PFSK-1 (cell line): Measurements from ENCODE around the gene LCP2.

Source experiments
- FOXP2 ChIP-seq: optimal IDR thresholded peaks from 2 replicates; pipeline ENCODE3; 2011; ENCODE audit warnings: borderline replicate concordance, control low read depth, inconsistent platforms; ENCODE audit not compliant: insufficient read depth; ENCODE audit errors: extremely low read length, extremely low read depth
- POLR2AphosphoS5 ChIP-seq: IDR thresholded peaks from 2 replicates; pipeline ENCODE4 v1.6.1; 2012; ENCODE audit warnings: low read depth, mild to moderate bottlenecking, control low read depth, low read length, moderate library complexity
- SIN3A ChIP-seq: IDR thresholded peaks from 2 replicates; pipeline ENCODE4 v1.6.1; 2012; ENCODE audit warnings: mild to moderate bottlenecking, low read length, moderate library complexity, borderline replicate concordance; ENCODE audit not compliant: insufficient read depth
- TAF1 ChIP-seq: IDR thresholded peaks from 2 replicates; pipeline ENCODE4 v1.6.1; 2012; ENCODE audit warnings: low read length, control low read depth, borderline replicate concordance; ENCODE audit not compliant: insufficient read depth
- TF ChIP-seq, protein P1 (sequence below), 2 experiments: IDR thresholded peaks; 2 replicates each; pipeline versions ENCODE4 v1.6.1 to v1.8.0; 2011 to 2012; ENCODE audit warnings: low read depth in 2 of 2, low read length in 2 of 2, control low read depth in 1 of 2, inconsistent platforms in 1 of 2, mild to moderate bottlenecking in 1 of 2, moderate library complexity in 1 of 2; ENCODE audit not compliant: insufficient read depth in 1 of 2

Gene LCP2

DNA sequence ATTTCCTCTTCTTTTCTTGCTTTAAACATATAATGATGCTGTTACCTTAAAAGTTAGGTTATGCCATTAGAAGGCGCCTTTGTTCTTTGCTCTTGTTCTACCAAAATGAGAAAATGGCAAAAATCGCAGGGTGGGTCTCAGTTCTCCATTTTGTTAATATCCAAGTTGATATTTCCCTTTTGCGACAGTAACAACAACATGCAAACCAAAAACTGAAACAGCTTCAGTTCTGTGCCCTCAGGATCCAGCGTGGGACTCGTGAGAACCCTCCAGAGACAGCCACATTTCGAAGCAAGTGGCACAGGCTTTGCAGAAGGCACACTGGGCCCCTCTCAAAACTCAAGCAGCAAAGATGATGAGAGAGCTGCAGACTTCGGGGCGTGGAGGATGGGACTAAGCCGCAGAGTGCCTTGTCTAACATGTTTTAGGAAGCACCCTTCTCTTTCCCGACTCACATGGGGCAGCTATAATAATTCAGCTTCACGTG lies 33.0 kb upstream of the LCP2 start:
- TF ChIP-seq, protein P1, sequence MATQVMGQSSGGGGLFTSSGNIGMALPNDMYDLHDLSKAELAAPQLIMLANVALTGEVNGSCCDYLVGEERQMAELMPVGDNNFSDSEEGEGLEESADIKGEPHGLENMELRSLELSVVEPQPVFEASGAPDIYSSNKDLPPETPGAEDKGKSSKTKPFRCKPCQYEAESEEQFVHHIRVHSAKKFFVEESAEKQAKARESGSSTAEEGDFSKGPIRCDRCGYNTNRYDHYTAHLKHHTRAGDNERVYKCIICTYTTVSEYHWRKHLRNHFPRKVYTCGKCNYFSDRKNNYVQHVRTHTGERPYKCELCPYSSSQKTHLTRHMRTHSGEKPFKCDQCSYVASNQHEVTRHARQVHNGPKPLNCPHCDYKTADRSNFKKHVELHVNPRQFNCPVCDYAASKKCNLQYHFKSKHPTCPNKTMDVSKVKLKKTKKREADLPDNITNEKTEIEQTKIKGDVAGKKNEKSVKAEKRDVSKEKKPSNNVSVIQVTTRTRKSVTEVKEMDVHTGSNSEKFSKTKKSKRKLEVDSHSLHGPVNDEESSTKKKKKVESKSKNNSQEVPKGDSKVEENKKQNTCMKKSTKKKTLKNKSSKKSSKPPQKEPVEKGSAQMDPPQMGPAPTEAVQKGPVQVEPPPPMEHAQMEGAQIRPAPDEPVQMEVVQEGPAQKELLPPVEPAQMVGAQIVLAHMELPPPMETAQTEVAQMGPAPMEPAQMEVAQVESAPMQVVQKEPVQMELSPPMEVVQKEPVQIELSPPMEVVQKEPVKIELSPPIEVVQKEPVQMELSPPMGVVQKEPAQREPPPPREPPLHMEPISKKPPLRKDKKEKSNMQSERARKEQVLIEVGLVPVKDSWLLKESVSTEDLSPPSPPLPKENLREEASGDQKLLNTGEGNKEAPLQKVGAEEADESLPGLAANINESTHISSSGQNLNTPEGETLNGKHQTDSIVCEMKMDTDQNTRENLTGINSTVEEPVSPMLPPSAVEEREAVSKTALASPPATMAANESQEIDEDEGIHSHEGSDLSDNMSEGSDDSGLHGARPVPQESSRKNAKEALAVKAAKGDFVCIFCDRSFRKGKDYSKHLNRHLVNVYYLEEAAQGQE (IDR thresholded peaks at IDR 0.05; ENCODE audit: insufficient read depth in 1 of 2, low read depth in 2 of 2, low read length in 2 of 2), result no peak
- no peak for TF ChIP-seq SIN3A
- TF ChIP-seq FOXP2, result no peak
- TF ChIP-seq POLR2AphosphoS5, result no peak

DNA sequence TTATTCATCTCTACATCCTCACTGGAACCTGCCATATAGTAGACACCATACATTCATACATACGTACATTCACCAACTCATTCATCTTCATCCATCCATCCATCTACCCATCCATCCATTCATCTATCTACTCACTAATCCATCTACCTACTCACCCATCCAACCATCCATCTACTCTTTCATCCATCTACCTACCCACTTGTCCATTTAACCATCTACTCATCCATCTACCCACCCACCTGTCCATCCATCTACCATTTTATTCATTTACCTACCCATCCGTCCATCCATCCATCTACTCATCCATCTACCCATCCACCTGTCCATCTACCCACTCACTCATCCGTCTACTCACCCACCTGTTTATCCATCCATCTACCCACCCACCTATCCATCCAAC lies 31.9 kb upstream of the LCP2 start:
- TF ChIP-seq FOXP2 (no peak), TAF1 (no peak), POLR2AphosphoS5 (no peak), SIN3A (no peak)
- TF ChIP-seq, protein P1 (IDR thresholded peaks at IDR 0.05; ENCODE audit: insufficient read depth in 1 of 2, low read depth in 2 of 2, low read length in 2 of 2), result no peak

DNA sequence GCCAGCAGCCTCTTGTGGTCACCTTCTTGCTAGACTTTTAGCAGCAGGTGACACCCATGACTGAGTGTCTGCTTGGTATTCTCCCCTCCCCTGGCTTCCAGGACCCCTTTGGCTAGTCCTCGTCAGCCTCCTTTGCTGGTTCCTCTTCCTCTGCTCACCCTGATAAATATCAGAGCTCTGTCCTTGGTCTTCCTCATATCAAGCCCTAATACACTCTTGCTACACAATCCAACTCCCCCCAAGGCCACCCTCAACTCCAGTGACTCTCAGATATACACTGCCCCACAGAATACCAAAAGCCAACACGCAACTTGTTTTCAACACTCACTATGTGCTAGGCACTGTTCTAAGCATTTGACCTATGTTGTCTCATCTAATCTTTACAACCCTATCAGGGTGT lies 30.3 kb upstream of the LCP2 start:
- TF ChIP-seq TAF1 (no peak), FOXP2 (no peak), SIN3A (no peak), POLR2AphosphoS5 (no peak)
- TF ChIP-seq, protein P1 (IDR thresholded peaks at IDR 0.05; ENCODE audit: insufficient read depth in 1 of 2, low read depth in 2 of 2, low read length in 2 of 2), result no peak

DNA sequence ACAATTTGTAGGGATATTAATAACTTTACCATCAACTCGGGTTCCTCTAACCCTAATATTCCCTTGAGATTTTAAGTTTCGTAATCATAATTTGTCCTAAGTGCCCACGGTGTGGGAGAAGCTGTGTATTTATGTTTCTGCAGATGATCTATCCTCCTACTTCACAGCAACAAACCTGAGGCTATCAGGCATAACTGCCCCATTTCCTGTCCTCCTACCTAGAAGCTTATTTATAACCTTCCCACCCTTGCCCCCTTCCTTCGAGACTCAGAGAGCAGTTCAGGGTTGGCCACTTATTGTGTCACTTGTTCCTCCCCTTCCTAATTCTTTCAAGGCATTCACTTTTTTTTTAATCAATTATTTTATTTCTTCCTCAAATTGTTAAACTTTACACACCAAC lies 29.6 kb upstream of the LCP2 start:
- TF ChIP-seq, protein P1 (IDR thresholded peaks at IDR 0.05; ENCODE audit: insufficient read depth in 1 of 2, low read depth in 2 of 2, low read length in 2 of 2), result no peak
- TF ChIP-seq SIN3A, result no peak
- TF ChIP-seq POLR2AphosphoS5, result no peak
- no peak for TF ChIP-seq TAF1

DNA sequence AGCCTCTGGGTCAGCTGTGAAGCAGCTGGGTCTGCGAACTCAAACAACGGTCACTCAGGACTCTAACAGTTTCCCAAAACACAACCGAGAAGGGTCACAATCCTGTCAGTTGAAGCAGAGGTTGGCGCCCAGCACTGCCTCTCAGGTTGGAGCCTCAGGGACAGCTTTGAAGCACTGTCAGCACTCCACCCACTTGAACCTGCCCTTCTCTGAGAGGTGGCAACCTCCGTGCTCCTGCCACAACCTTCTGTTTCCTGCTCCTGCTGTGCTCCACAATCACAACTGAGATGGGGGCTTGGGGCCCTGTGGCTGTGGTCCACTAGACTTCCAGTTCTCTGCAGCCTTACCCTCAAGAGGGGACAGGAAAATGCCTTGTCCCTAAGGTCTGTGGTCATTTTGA lies 21.7 kb upstream of the LCP2 start:
- TF ChIP-seq POLR2AphosphoS5, result no peak
- TF ChIP-seq, protein P1 (IDR thresholded peaks at IDR 0.05; ENCODE audit: insufficient read depth in 1 of 2, low read depth in 2 of 2, low read length in 2 of 2), result no peak
- TF ChIP-seq TAF1, result no peak
